Osteocyte (in vitro differentiated cells): ENCODE results near the gene CC2D2A. TPM values are rescaled to one million over a fixed set of nuclear protein-coding genes. Genes with fewer than 3 reads are reported as not detected.
"Not testable (repeated sequence)": the region's sequence is repeated elsewhere in the genome, so short reads cannot be mapped to it uniquely, and the experiment has no call there.

Experiments used
- DNase-seq: peaks from one replicate; pipeline ENCODE4 v3.0.0; 2021; ENCODE audit warnings: mixed read lengths; ENCODE audit not compliant: unreplicated experiment; ENCODE audit errors: extremely low spot score
- H3K27ac Mint-ChIP-seq: one replicate; pipeline ENCODE4 v1.8.0; 2021; ENCODE audit warnings: mild to moderate bottlenecking, mixed read lengths; ENCODE audit not compliant: unreplicated experiment
- H3K27me3 Mint-ChIP-seq: one replicate; pipeline ENCODE4 v1.8.0; 2021; ENCODE audit warnings: mixed read lengths; ENCODE audit not compliant: unreplicated experiment
- H3K36me3 Mint-ChIP-seq: one replicate; pipeline ENCODE4 v1.8.0; 2021; ENCODE audit warnings: mixed read lengths; ENCODE audit not compliant: unreplicated experiment
- H3K4me1 Mint-ChIP-seq: one replicate; pipeline ENCODE4 v1.8.0; 2021; ENCODE audit warnings: mixed read lengths; ENCODE audit not compliant: unreplicated experiment
- H3K4me3 Mint-ChIP-seq: one replicate; pipeline ENCODE4 v1.8.0; 2021; ENCODE audit warnings: mild to moderate bottlenecking, moderate library complexity, mixed read lengths; ENCODE audit not compliant: unreplicated experiment
- H3K9me3 Mint-ChIP-seq: one replicate; pipeline ENCODE4 v1.8.0; 2021; ENCODE audit warnings: mixed read lengths; ENCODE audit not compliant: unreplicated experiment
- CTCF ChIP-seq: fragments of 200-600 bp; sonication (generic); IDR thresholded peaks from 2 replicates; pipeline ENCODE4 v1.5.0; 2021; ENCODE audit warnings: antibody characterized with exemption, mild to moderate bottlenecking, moderate library complexity
- total RNA-seq: library from RNA; stranded (reverse); gene quantifications from 2 replicates; pipeline ENCODE4 v1.2.1, GENCODE V29; 2021

CC2D2A gene
- total RNA-seq, 1 donor from 2014 or later = 31.2 TPM

- Mint-ChIP-seq H3K9me3 (no peaks in the 10 kb centered on the region), H3K36me3 (peaks cover 75% of the 10 kb centered on the region), H3K27me3 (no peaks in the 10 kb centered on the region), H3K4me1 (no peaks in the 10 kb centered on the region), H3K4me3 (no peak overlapping the region), H3K27ac (no peak overlapping the region)
- no peak for DNase-seq
- no peak for TF ChIP-seq CTCF
These were observed 130.5 kb downstream of the CC2D2A start for GRCh38 chr4:15600176-15600575.

GRCh38 chr4:15601862-15602261 is 132.2 kb downstream of the CC2D2A start:
- Mint-ChIP-seq H3K27me3 (no peaks in the 10 kb centered on the region), H3K4me3 (no peak overlapping the region), H3K36me3 (peaks cover 74% of the 10 kb centered on the region), H3K9me3 (no peaks in the 10 kb centered on the region), H3K4me1 (peaks cover 3% of the 10 kb centered on the region), H3K27ac (no peak overlapping the region)
- no peak for DNase-seq
- no peak for TF ChIP-seq CTCF

- no peaks in the 10 kb centered on the region for H3K9me3 Mint-ChIP-seq
- peaks cover 65% of the 10 kb centered on the region for H3K36me3 Mint-ChIP-seq
- DNase-seq = no peak
- peaks cover 3% of the 10 kb centered on the region for H3K4me1 Mint-ChIP-seq
- no peaks in the 10 kb centered on the region for H3K27me3 Mint-ChIP-seq
- TF ChIP-seq CTCF = no peak
- H3K4me3 Mint-ChIP-seq = no peak overlapping the region
- H3K27ac Mint-ChIP-seq = no peak overlapping the region
These were observed 135.9 kb downstream of the CC2D2A start for GRCh38 chr4:15605537-15605936.

- no peak for TF ChIP-seq CTCF
- Mint-ChIP-seq H3K4me1 (no peaks in the 10 kb centered on the region), H3K36me3 (peaks cover 33% of the 10 kb centered on the region), H3K9me3 (peaks cover 8% of the 10 kb centered on the region), H3K4me3 (no peak overlapping the region), H3K27ac (no peak overlapping the region), H3K27me3 (no peaks in the 10 kb centered on the region)
- no peak for DNase-seq
These were observed 141.2 kb downstream of the CC2D2A start for GRCh38 chr4:15610855-15611254.

- Mint-ChIP-seq H3K4me3 (no peak overlapping the region), H3K36me3 (peaks cover 42% of the 10 kb centered on the region)
- no peak for TF ChIP-seq CTCF
These were observed 142.5 kb downstream of the CC2D2A start for GRCh38 chr4:15612136-15612535.

GRCh38 chr4:15614891-15615290 is 145.2 kb downstream of the CC2D2A start:
- not testable (repeated sequence) for H3K27me3 Mint-ChIP-seq, H3K4me3 Mint-ChIP-seq, DNase-seq, H3K27ac Mint-ChIP-seq, H3K4me1 Mint-ChIP-seq
- H3K36me3 Mint-ChIP-seq = peaks cover 52% of the 10 kb centered on the region
- peaks cover 17% of the 10 kb centered on the region for H3K9me3 Mint-ChIP-seq

More at GRCh38 chr4:15612136-15612535, 142.5 kb downstream of the CC2D2A start:
- Mint-ChIP-seq H3K4me1 (no peaks in the 10 kb centered on the region), H3K27ac (no peak overlapping the region), H3K27me3 (no peaks in the 10 kb centered on the region), H3K9me3 (peaks cover 8% of the 10 kb centered on the region)
- DNase-seq = no peak

- not testable (repeated sequence) for H3K4me3 Mint-ChIP-seq, H3K4me1 Mint-ChIP-seq, H3K27me3 Mint-ChIP-seq, DNase-seq, H3K27ac Mint-ChIP-seq
- Mint-ChIP-seq H3K9me3 (peaks cover 23% of the 10 kb centered on the region), H3K36me3 (peaks cover 52% of the 10 kb centered on the region)
These were observed 147.7 kb downstream of the CC2D2A start for GRCh38 chr4:15617407-15617806.
